Upper lobe of right lung (tissue), 1 donor: Measurements from ENCODE around the gene TOGARAM2. TPM values are rescaled to one million over a fixed set of nuclear protein-coding genes. Genes with fewer than 3 reads are reported as not detected.

ENCODE experiments used
- ATAC-seq: fragments of 200-7000 bp; cut with Tn5 transposase; one replicate; pipeline ENCODE4 v1.9.1; 2020; ENCODE audit warnings: mild to moderate bottlenecking, moderate library complexity
- DNase-seq: peaks from one replicate; pipeline ENCODE4 v3.0.0-alpha.2; 2020
- H3K27ac ChIP-seq: fragments of 200-600 bp; one replicate; pipeline ENCODE4 v1.8.0; 2022
- H3K27me3 ChIP-seq: fragments of 200-600 bp; one replicate; pipeline ENCODE4 v1.8.0; 2022; ENCODE audit warnings: mild to moderate bottlenecking
- H3K36me3 ChIP-seq: fragments of 200-600 bp; one replicate; pipeline ENCODE4 v1.8.0; 2022
- H3K4me1 ChIP-seq: fragments of 200-600 bp; one replicate; pipeline ENCODE4 v1.8.0; 2022
- H3K4me3 ChIP-seq: fragments of 200-600 bp; one replicate; pipeline ENCODE4 v1.8.0; 2022; ENCODE audit warnings: mild to moderate bottlenecking
- H3K9me3 ChIP-seq: fragments of 200-600 bp; one replicate; pipeline ENCODE4 v1.8.0; 2022
- intact Hi-C: fragments of 100-400 bp; cut with DNase I; formaldehyde crosslinking; loops from one replicate; pipeline ENCODE4 v1.11.0; 2022
- total RNA-seq: library from RNA; stranded (reverse); fragmentation: NEBNext Ultra II Directional; extraction: Animal tissue kit (Norgen Biotek cat#: 25700); gene quantifications from one replicate; pipeline ENCODE4 v1.2.1, GENCODE V29; 2021
- TF ChIP-seq, protein P1 (sequence below): fragments of 200-600 bp; IDR thresholded peaks from one replicate; pipeline ENCODE4 v1.8.0; 2022; ENCODE audit warnings: antibody characterized with exemption
- donor health status: DM: no; HTN: yes; CAD: no; lungs with severe emphysema.

The TOGARAM2 gene
- total RNA-seq, 1 donor from 2014 or later, result 0.72 TPM

DNA sequence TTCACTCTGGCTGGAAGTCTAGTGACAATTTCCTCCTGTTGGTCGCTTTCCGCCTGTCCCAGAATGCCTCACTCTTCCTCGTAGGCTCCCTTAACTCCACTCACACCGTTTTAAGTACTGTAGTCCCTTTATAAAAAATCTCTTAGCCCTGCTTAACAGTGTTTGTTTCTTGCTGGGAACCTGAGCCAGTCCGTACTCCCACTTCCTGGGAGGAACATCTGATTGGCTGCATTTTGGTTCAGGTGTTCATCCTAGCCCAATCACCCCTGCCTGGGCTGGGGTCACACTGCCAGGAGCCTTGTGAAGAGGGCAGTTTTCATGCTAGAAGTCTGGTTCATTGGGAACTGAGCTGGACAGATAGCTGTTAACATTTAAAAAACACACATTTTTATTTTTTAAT, 25.6 kb upstream of the TOGARAM2 start:
- intact Hi-C loops, result no loop called here
- TF ChIP-seq, protein P1, sequence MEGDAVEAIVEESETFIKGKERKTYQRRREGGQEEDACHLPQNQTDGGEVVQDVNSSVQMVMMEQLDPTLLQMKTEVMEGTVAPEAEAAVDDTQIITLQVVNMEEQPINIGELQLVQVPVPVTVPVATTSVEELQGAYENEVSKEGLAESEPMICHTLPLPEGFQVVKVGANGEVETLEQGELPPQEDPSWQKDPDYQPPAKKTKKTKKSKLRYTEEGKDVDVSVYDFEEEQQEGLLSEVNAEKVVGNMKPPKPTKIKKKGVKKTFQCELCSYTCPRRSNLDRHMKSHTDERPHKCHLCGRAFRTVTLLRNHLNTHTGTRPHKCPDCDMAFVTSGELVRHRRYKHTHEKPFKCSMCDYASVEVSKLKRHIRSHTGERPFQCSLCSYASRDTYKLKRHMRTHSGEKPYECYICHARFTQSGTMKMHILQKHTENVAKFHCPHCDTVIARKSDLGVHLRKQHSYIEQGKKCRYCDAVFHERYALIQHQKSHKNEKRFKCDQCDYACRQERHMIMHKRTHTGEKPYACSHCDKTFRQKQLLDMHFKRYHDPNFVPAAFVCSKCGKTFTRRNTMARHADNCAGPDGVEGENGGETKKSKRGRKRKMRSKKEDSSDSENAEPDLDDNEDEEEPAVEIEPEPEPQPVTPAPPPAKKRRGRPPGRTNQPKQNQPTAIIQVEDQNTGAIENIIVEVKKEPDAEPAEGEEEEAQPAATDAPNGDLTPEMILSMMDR, result no peak
- Histone ChIP-seq H3K27me3 (no peaks in the 10 kb centered on the region), H3K4me1 (peaks cover 20% of the 10 kb centered on the region), H3K4me3 (no peak overlapping the region), H3K9me3 (no peaks in the 10 kb centered on the region), H3K36me3 (no peaks in the 10 kb centered on the region), H3K27ac (no peak overlapping the region)
- ATAC-seq, result no peak
- no peak for DNase-seq

DNA sequence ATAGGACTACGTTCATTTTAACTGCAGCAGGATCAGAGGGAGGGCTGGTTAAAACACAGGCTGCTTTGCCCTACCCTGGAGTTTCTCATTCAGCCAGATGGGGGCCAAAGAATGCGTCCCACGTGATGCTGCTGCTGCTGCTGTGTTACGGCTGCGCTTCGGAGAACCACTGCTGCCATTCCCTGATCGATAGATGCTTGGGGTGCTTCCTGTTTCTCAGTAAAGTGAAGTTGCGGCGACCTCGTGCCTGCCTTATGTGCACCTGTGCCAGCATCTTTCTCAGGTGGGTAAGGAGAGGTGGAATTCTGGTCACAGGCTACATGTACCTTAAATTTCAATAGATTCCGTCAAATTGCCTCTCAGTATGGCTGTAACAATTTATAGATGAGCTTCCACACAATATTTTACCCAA, 24.7 kb upstream of the TOGARAM2 start:
- Histone ChIP-seq H3K36me3 (no peaks in the 10 kb centered on the region), H3K4me3 (peak overlapping the region; percentile 20), H3K4me1 (peaks cover 16% of the 10 kb centered on the region), H3K9me3 (no peaks in the 10 kb centered on the region), H3K27me3 (no peaks in the 10 kb centered on the region), H3K27ac (no peak overlapping the region)
- TF ChIP-seq, protein P1, result no peak
- intact Hi-C loops, result no loop called here
- DNase-seq (no peak), ATAC-seq (peak; percentile 44)

DNA sequence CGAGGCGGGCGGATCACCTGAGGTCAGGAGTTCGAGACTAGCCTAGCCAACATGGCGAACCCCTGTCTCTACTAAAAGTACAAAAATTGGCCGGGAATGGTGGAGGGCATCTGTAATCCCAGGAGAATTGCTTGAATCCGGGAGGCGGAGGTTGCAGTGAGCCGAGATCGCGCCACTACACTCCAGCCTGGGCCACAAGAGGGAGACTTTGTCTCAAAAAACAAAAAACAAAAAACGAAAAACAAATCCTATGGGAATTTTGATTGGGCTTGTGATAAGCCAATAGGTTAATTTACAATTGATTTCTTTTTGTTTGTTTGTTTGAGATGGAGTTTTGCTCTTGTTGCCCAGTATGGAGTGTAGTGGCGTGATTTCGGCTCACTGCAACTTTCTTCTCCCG, 24.2 kb upstream of the TOGARAM2 start:
- no peaks in the 10 kb centered on the region for H3K9me3 ChIP-seq
- DNase-seq, result no peak
- peak overlapping the region; percentile 20 for H3K4me3 ChIP-seq
- H3K4me1 ChIP-seq, result peaks cover 13% of the 10 kb centered on the region
- H3K36me3 ChIP-seq, result no peaks in the 10 kb centered on the region
- H3K27me3 ChIP-seq, result no peaks in the 10 kb centered on the region
- TF ChIP-seq, protein P1, result peak; percentile 62
- H3K27ac ChIP-seq, result no peak overlapping the region
- intact Hi-C loops, result no loop called here
- no peak for ATAC-seq

DNA sequence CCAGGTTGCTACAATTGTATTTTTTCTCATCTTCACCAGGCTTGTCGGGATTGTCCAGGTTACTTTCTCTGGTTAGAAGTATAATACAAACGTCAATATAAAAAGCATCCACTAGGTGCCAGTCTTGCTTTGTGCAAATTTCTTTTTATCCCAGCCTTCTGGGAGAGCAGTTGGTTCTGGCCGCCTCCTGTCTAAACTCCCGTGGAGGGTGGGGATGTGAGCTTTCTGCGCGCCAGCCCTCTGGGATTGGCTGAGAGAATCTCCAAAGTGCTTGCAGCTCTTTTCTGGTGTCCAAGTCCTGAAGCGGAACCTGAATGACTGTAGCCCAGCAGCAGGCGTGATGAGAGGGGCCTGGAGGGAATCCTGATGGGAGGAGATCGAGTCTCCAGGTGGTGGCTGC, 22.4 kb upstream of the TOGARAM2 start:
- intact Hi-C loops, result no loop called here
- peaks cover 6% of the 10 kb centered on the region for H3K4me1 ChIP-seq
- ATAC-seq (peak; percentile 91), DNase-seq (no peak)
- H3K9me3 ChIP-seq, result no peaks in the 10 kb centered on the region
- no peak overlapping the region for H3K27ac ChIP-seq
- H3K36me3 ChIP-seq, result no peaks in the 10 kb centered on the region
- TF ChIP-seq, protein P1, result peak; percentile 63
- H3K27me3 ChIP-seq, result no peaks in the 10 kb centered on the region
- H3K4me3 ChIP-seq, result no peak overlapping the region

DNA sequence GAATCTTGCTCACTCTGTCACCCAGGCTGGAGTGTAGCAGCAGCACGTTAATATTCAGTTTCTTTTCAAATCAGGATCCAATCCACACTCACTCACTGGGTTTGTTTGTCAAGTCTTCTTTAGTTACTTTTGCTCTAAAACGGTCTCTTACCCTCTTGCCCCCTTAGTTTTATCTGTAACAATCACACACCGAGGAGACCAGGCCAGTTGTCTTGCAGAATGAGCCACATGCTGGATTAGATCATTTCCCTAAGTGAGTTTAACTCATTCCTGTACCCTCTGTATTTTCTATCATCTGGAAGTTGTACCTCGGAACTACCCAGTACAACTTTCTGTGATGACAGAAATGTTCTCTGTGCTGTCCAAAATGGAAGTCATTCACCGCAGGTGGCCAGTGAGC, 20.7 kb upstream of the TOGARAM2 start:
- no peak for ATAC-seq
- no peak for DNase-seq
- H3K9me3 ChIP-seq, result no peaks in the 10 kb centered on the region

DNA sequence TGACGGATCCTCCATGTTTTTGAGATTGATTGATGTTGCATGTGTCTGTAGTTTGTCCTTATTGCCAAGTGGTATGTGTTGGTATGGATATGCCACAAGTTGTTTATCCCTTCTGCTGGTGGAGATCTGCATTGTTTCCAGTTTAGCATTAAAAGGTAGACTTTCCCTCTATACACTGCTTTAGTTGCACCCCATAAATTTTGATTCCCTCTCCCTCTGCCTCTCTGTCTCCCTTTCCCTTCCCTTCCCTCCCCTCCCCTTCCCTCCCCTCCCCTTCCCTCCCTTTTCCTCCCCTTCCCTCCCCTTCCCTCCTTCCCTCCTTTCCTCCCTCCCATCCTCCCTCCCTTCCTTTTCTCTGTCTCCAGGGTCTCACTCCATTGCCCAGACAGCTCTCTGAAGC, 18.6 kb upstream of the TOGARAM2 start:
- TF ChIP-seq, protein P1, result no peak
- DNase-seq (no peak), ATAC-seq (no peak)
- H3K4me3 ChIP-seq, result no peak overlapping the region
- H3K36me3 ChIP-seq, result no peaks in the 10 kb centered on the region
- intact Hi-C loops, result no loop called here
- no peak overlapping the region for H3K27ac ChIP-seq
- H3K9me3 ChIP-seq, result no peaks in the 10 kb centered on the region
- H3K4me1 ChIP-seq, result no peaks in the 10 kb centered on the region
- no peaks in the 10 kb centered on the region for H3K27me3 ChIP-seq

More for the DNA sequence above, 20.7 kb upstream of the TOGARAM2 start:
- Histone ChIP-seq H3K27me3 (no peaks in the 10 kb centered on the region), H3K36me3 (no peaks in the 10 kb centered on the region), H3K4me3 (no peak overlapping the region), H3K27ac (no peak overlapping the region), H3K4me1 (peaks cover 6% of the 10 kb centered on the region)
- TF ChIP-seq, protein P1, result no peak
- intact Hi-C loops, result no loop called here
